Amniotic stem cell (primary cell): ENCODE results near the gene SAMHD1.
"Not testable (repeated sequence)": the region's sequence is repeated elsewhere in the genome, so short reads cannot be mapped to it uniquely, and the experiment has no call there.

ENCODE experiments used
- DNase-seq: peaks from one replicate; lab custom pipeline; 2025; lab: John Stamatoyannopoulos, UW

SAMHD1 gene

DNA sequence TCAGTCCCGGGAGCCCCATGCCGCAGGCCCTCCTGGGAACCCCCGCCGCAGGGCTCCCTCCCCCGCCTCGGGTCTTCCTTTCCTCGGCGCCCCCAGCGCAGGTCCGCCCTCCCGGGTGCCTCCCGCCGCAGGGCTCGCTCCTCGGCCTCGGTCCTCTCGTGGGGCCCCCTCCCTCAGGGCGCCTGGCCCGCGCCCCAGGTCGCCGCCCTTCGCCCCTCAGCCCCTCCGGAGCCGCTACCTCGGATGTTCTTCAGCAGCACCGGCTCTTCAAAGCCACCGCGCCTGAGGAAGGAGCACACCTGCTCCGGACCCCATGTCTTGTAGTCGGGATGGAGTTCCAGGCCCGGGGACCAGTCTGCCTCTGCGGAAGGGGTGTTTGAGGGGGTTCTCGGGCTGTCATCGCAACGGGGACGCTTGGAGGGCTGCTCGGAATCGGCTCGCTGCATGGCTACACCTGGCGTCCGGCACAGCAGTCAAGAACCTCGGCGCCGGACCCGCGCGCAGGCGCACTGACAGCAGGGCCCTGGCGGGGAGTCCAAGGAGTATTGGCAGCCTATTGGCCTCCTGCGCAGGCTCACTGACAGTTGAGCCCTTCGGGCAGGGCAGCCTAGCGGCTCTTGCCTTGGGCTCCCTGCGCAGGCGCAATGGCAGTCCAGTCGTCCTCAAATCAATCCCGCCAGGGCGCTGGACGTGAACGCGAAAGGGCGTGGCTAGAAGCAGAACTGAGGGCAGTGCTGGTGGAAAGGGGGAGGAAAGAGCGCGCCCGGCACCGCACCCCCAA lies at the start of gene SAMHD1:
SAMHD1 (minus strand) TSS at position 511 of the 781 bp plus-strand sequence; CDS start at position 446, 65 bp downstream.
- DNase-seq, result peak; percentile 92

DNA sequence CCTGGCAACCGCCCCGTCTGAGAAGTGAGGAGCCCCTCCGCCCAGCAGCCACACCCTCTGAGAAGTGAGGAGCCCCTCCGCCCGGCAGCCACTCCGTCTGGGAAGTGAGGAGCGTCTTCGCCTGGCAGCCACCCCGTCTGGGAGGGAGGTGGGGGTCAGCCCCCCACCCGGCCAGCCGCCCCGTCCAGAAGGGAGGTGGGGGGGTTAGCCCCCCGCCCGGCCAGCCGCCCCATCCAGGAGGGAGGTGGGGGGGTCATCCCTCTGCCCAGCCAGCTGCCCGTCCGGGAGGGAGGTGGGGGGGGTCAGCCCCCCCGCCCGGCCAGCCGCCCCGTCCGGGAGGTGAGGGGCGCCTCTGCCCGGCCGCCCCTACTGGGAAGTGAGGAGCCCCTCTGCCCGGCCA lies 48.7 kb upstream of the SAMHD1 start:
- DNase-seq, result not testable (repeated sequence)

DNA sequence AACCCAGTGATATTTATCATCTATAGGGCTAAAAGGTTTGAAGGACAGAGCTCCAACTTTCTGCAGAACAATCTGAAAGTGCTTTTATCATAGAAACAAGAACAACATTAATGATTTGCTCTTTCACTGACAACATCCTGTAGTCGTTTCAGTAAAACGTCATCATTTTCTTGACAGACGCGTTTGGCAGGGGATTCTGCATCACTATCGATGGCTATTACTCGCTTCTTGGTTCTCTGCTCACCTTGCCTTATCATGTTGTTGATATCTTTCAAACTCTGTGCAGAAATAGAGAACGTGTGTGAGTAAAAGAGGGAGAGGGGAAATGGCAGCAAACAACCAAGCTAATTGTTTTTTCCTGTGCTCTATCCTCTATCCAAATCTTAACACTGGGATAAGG lies 47.1 kb upstream of the SAMHD1 start:
- no peak for DNase-seq

DNA sequence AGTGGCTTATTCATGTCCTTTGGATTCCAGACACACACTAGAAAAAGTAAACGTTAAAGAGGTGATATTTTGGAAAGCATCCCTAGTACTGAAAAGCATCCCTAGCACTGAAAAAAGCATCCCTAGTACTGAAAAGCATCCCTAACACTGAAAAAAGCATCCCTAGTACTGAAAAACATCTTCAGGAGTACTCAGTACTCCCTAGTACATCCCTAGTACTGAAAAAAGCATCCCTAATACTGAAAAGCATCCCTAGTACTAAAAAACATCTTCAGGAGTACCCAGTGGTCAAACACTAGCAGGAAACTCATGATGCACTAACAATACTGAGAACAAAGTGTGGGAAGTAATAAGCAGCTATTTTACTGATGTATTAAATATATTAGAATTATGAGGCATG lies 45.6 kb upstream of the SAMHD1 start:
- no peak for DNase-seq

DNA sequence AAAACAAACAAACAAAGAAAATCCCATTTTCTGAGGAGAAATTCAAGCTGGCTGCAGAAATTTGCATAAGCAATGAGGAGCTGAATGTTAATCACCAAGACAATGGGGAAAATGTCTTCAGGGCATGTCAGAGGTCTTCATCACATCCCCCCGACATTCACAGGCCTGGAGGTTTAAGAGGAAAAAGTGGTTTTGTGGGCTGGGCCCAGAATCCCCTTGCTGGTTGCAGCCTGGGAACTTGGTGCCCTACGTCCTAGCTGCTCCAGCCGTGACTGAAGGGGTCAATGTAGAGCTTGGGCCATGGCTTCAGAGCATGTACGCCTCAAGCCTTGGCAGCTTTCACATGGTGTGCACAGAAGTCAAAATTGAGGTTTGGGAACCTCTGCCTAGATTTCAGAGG lies 42.7 kb upstream of the SAMHD1 start:
- DNase-seq, result not testable (repeated sequence)

DNA sequence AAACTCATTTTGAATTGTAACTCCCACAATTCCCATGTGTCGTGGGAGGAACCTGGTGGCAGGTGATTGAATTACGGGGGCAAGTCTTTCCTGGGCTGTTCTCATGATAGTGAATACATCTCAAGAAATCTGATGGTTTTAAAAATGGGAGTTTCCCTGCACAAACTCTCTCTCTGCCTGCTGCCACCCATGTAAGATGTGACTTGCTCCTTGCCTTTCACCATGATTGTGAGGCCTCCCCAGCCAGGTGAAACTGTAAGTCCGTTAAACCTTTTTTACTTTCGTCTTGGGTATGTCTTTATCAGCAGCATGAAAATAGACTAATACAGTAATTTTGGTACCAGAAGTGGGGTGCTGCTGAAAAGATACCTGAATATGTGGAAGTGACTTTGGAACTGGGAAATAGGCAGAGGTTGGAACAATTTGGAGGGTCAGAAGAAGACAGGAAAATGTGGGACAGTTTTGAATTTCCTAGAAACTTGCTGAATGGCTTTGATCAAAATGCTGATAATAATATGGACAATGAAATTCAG lies 41.4 kb upstream of the SAMHD1 start:
- DNase-seq, result no peak

DNA sequence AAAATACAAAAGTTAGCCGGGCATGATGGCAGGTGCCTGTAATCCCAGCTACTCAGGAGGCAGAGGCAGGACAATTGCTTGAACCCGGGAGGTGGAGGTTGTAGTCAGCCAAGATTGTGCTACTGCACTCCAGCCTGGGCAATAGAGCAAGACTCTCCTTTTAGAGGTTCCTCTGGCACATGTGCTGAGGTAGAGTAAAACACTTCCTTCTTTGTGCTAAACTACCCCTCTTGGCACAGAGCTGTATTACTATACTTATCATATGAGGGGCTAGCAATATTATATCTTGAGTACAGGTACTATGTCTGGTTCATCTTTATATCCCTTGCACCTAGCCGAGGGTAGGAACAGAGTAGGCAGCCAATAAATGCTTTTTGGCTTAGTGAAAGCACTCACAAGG lies 40.2 kb upstream of the SAMHD1 start:
- no peak for DNase-seq

DNA sequence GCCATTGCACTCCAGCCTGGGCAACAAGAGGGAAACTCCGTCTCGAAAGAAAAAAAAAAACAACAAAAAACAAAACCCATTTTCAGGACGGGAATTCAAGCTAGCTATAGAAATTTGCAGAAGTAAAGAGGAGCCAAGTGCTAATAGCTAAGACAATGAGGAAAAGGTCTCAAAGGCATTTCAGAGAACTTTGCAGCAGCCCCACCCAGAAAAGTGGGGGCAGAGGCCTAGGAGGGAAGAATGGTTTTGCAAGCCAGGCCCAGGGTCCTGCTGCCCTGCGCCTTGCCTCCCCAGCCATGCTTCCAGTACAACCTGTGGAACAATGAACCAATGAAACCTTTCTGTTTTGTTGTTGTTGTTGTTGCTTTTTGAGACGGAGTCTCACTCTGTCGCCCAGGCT lies 38.3 kb upstream of the SAMHD1 start:
- DNase-seq, result no peak

DNA sequence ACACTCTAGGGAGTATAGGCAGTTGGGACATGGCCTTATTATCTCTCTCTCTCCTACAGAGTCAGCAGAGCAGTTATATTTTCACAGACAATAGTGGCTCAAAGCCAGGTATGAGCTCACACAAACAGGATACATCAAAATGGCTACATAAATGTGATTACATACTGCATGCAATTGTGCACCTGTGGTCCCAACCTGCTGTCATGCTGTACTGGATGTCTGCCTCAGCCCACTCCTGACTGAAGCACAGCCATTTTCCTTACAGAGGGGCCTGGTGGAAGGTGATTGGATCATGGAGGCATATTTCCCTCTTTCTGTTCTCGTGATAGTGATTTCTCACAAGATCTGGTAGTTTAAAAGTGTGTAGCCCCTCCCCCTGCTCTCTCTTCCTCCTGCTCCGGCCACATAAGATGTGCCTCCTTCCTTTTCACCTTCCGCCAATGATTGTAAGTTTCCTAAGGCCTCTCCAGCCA lies 37.0 kb upstream of the SAMHD1 start:
- no peak for DNase-seq

DNA sequence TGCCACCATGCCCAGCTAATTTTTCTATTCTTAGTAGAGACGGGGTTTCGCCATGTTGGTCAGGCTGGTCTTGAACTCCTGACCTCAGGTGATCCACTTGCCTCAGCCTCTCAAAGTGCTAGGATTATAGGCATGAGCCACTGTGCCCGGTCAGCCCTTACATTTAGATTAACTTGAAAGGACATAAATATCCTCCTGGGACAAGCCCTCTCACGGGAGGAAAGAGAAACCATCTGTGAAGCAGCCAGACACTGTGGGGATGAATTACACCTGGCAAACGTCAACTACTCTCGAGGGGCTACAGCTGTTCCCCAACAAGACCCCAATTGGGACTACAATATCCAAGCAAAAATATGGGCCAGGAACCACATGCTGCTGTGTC lies 32.7 kb upstream of the SAMHD1 start:
- DNase-seq, result no peak

DNA sequence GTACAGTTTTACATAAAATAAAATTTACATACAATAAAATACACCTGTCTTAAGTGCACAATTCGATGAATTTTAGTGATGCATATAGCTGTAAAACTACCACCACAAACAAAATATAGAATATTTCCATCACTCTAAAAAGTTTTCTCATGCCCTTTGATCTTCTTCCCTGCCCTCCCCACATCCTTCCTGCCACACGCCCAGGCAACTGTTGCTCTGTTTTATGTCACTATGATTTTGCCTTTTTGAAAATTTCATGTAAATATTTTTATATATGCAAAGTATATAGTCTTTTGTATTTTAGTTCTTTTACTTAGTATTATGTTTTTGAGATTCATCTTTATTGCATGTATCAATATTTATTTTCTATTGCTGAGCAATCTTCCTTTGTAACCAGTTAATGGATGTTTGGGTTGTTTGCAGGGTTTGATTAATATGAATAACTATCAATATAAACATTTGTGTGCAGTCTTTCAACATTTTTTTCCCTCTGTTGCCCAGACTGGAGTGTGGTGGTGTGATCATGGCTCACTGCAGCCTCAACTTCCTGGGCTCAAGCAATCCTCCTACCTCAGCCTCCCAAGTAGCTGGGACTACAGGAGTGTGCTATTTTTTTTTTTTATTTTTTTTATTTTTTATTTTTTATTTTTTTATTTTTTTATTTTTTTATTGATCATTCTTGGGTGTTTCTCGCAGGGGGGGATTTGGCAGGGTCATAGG lies 23.8 kb upstream of the SAMHD1 start:
- no peak for DNase-seq

DNA sequence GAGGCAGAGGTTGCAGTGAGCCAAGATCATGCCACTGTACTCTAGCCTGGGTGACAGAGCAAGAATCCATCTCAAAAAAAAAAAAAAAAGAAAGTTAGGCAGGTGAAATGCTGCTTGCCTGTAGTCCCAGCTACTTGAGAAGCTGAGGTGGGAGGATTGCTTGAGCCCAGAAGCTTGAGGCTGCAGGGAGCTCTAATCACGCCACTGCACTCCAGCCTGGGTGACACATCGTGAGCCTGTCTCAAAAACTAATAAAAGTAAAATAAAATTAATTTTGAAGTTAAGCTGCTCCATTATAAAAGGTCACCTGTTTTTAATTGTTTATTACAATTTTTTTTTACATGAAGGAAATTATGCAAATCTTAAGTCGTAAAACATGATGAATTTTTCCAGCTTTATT lies 23.2 kb upstream of the SAMHD1 start:
- DNase-seq, result no peak

DNA sequence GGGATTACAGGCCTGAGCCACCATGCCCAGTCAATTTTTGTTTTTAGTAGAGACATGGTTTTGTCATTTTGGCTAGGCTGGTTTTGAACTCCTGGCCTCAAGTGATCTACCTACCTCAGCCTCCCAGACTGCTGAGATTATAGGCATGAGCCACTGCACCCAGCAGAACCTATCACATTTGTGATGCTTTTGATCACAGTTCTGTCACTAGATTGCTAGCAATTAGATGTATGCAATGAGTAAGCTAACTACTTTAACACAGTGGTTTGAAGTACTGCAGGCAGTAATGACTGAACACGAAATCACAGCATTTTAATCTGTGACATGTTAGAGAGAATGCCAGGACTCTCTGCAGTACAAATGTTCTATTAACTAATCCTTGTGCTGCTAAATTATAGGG lies 19.6 kb upstream of the SAMHD1 start:
- DNase-seq, result no peak

DNA sequence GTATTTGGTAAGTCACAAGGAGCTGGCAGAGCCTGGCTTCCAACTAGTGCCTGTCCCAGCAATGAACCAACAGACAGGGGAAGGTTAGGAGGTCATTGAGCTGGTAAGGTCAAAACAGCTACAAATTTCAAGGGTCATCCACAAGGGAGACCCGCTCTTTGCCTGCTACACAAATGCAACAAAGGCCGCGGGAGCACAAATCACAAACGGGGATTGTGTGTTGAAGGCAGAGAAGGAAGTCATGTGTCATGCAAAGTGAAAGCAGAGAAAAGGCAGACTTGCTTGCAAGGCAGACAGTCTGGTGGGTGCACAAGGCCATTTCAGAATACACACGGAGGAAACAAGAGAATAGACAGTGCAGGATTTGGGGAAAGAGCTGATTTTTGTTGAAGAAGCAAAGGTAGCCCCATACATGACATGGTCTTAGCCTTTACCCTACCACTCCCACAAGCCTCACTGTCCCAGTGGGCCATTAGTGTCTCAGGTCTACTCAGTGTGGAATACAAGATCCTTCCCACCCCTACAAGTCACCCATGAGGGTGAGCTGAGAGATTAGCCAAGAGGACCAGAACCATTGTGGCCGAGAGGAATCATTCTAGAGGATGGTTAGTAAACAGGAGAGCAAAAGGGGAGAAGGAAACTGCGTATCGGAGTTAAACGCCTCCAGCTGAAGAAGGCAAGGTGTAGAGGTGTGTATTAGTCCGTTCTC lies 18.1 kb upstream of the SAMHD1 start:
- no peak for DNase-seq

DNA sequence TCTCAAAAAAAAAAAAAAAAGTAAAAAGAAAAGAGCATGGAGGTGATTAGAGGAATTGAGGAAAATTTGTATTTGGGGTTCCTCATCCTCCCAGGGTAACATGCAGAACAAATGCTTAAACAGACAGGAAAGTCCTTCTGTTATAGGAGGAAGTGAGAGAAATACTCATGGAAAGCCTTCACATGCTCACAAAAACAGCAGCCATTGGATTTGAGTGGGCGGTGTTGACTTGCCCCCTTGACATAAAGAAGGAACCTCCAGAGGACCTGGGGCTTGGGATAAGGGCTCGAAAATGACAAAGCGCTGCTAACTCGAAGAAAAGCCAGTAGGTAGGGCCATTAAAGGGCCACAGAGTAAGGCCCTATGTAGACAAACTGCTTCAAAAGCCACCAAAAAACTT lies 17.5 kb upstream of the SAMHD1 start:
- DNase-seq, result no peak

DNA sequence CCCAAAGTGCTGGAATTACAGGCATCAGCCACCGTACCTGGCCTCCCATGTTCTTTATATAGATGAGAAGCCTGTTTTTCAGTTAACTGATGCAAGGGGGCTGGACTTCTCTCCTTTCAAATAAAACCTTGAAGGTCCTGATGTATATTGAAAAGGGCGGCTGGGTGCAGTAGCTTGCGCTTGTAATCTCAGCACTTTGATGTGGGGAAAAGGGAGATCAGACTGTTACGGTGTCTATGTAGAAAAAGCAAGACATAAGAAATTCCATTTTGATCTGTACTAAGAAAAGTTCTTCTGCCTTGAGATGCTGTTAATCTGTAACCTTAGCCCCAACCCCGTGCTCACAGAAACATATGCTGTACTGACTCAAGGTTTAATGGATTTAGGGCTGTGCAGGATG lies 16.1 kb upstream of the SAMHD1 start:
- DNase-seq, result no peak

DNA sequence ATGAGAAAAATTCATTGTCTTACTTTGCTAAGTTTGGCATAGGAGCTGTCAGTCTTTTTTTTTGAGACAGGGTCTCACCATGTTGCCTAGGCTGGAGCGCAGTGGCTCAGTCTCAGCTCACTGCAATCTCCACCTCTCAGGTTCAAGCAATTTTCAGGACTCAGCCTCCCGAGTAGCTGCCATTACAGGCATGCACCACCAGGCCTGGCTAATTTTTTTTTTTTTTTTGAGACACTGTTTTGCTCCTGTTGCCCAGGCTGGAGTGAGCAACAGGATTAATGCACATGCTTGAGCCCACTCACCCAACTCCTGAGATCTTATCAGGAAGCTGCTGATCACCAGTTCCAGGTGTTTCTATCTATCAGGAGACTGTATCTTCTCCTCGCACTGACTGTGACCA lies 15.5 kb upstream of the SAMHD1 start:
- not testable (repeated sequence) for DNase-seq

DNA sequence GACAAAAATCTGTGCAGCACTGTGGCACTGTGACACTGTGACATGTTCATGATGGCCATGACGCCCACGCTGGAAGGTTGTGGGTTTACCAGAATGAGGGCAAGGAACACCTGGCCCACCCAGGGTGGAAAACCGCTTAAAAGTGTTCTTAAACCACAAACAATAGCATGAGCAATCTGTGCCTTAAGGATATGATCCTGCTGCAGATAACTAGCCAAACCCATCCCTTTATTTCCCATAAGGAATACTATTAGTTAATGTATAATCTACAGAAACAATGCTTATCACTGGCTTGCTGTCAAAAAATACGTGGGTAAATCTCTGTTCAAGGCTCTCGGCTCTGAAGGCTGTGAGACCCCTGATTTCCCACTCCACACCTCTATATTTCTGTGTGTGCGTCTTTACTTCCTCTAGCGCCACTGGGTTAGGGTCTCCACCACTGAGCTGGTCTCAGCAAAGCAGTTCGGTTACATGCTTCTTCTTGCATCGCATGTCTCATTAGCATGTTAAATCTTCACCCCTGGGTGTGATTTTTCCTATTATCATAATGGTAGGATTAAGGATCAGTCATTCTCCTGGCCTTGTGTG lies 10.9 kb upstream of the SAMHD1 start:
- not testable (repeated sequence) for DNase-seq

DNA sequence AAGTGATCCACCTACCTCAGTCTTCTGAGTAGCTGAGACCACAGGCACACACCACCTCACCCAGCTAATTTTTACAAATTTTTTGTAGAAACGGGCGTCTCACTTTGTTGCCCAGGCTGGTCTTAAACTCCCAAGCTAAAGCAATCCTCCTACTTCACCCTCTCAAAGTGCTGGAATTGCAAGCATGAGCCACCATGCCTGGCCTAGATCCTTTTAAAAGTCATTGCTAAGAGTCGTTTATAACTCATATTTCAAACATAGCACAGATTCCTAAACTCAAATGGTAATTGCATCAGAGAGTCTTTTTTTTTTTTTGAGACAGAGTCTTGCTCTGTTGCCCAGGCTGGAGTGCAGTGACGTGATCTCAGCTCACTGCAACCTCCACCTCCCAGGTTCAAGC lies 7.7 kb upstream of the SAMHD1 start:
- DNase-seq, result no peak

DNA sequence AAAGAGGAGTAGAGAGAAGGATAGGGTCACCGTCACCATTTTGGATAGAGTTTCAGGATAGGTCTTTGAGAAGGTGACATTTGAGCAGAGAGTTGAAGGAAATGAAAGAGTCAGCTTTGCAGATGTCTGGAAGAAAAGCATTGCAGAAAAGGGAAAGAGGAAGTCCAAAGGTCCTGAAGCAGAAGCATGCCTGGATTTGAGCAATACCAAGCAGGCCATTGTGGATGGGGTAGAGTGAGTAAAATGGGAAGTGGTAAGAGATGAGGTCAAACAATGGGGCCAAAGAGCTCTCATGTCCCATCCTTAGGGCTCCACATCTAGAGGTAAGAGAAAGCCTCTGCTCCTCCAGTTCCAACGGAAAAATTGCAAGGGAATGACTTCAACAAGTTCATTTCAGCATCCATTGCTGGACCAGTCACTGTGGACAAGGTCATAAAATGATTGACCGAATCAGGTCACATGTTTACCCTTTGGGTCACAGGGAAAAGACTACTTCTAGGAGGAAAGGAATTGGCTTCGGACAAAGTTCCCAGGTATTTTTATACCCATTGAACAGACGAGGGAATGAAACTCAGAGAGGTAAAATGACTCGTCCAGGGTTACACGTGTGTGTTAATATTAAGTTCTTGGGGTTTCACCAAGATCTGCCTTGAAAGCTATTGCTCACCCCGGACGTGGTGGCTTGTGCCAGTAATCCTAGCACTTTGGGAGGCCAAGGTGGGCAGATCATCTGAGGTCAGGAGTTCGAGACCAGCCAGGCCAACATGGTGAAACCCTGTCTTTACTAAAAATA lies 6.6 kb upstream of the SAMHD1 start:
- no peak for DNase-seq

DNA sequence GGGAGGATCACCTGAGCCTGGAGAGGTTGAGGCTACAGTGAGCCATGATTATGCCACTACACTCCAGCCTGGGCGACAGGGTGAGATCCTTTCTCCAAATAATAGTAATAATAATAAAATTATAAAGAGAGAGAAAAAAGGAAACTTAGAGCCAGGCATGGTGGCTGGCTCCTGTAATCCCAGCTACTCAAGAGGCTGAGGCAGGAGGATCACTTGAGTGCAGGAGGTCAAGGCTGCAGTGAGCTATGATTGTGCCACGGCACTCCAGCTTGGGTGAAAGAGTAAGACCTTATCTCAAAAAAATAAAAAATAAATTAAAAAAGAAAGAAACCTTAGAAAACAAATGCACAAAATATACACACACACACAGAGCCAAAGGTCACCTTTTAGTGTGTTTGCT lies 5.2 kb upstream of the SAMHD1 start:
- DNase-seq, result no peak
